ENCODE data around the gene TMEM82. TPM values are rescaled to one million over a fixed set of nuclear protein-coding genes. Genes with fewer than 3 reads are reported as not detected.
"Not testable (repeated sequence)": the region's sequence is repeated elsewhere in the genome, so short reads cannot be mapped to it uniquely, and the experiment has no call there.

The TMEM82 gene
- total RNA-seq: not detected
- long read RNA-seq: 0 reads

DNA sequence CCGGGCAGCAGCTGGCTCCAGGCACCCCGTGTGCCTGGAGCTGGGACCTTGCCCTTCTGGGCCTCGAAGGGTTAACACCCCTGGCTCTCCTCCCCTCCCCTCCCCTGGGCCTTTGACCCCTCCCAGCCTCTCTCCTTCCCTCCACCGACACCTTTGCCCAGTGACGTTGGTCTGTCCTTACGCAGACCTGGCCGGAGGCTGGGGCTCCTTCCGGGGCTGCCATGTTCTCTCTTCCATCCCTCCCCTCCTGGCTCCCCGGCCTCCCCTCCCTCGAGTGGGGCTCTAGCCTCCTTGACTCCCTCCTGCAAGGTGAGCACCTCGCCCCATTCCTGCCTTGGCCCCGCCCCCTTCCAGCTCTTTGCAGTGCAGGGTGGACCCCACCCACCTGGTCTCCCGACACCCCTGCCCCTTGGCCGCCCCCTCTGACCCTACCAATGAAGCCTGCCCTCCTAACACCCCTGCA is at the start of gene TMEM82:
Gene TMEM82, plus strand, starts transcription at position 161 of the 463 bp plus-strand sequence. Its CDS starts 61 bp downstream, at position 222.
- H3K27ac ChIP-seq: no peak within 1 kb of the TSS
- no peak within 1 kb of the TSS for H3K4me3 ChIP-seq
- ATAC-seq (no peak), DNase-seq (peak; percentile 47)
- intact Hi-C loops (cut with DNase I): no loop called here
- H3K36me3 ChIP-seq: no peaks in the 10 kb centered on the region
- no peaks in the 10 kb centered on the region for H3K9me3 ChIP-seq
- no peaks in the 10 kb centered on the region for H3K4me1 ChIP-seq
- TF ChIP-seq, protein P1, sequence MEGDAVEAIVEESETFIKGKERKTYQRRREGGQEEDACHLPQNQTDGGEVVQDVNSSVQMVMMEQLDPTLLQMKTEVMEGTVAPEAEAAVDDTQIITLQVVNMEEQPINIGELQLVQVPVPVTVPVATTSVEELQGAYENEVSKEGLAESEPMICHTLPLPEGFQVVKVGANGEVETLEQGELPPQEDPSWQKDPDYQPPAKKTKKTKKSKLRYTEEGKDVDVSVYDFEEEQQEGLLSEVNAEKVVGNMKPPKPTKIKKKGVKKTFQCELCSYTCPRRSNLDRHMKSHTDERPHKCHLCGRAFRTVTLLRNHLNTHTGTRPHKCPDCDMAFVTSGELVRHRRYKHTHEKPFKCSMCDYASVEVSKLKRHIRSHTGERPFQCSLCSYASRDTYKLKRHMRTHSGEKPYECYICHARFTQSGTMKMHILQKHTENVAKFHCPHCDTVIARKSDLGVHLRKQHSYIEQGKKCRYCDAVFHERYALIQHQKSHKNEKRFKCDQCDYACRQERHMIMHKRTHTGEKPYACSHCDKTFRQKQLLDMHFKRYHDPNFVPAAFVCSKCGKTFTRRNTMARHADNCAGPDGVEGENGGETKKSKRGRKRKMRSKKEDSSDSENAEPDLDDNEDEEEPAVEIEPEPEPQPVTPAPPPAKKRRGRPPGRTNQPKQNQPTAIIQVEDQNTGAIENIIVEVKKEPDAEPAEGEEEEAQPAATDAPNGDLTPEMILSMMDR (IDR thresholded peaks at IDR 0.05): no peak
- H3K27me3 ChIP-seq (ENCODE audit: low read depth): no peaks in the 10 kb centered on the region

DNA sequence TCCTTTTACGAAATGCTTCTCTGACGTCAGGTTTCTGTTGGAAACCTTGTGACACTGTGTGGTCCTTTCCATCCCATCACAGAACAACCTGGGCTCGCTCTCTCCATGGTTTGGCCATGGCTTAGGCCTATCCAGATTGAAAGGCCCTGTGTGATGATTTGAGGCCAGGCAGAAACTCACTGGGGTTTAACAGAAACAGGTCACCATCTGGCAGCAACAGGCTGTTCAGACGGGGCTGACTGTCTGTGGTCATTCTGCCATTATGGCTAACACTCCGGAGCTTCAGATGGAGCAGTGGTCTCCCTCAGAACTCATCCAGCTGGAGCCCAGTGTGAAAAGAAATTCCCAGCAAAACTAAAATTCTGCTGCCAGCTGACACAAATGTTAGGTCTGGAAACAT is 48.9 kb upstream of the TMEM82 start:
- H3K27ac ChIP-seq: peak overlapping the region; percentile 32
- peaks cover 64% of the 10 kb centered on the region for H3K4me1 ChIP-seq
- H3K36me3 ChIP-seq: no peaks in the 10 kb centered on the region
- intact Hi-C loops (cut with DNase I): no loop called here
- DNase-seq (no peak), ATAC-seq (no peak)
- no peaks in the 10 kb centered on the region for H3K27me3 ChIP-seq (ENCODE audit: low read depth)
- no peak overlapping the region for H3K4me3 ChIP-seq
- TF ChIP-seq, protein P1 (IDR thresholded peaks at IDR 0.05): no peak
- no peaks in the 10 kb centered on the region for H3K9me3 ChIP-seq

GRCh38 chr1:15696956-15697521 is 45.3 kb upstream of the TMEM82 start:
- intact Hi-C loops (cut with DNase I): no loop called here
- ATAC-seq: peak; percentile 55 to 75
- peaks cover 67% of the 10 kb centered on the region for H3K4me1 ChIP-seq
- no peaks in the 10 kb centered on the region for H3K9me3 ChIP-seq
- H3K27ac ChIP-seq: peak overlapping the region; percentile 55
- TF ChIP-seq, protein P1 (IDR thresholded peaks at IDR 0.05): no peak
- H3K27me3 ChIP-seq (ENCODE audit: low read depth): no peaks in the 10 kb centered on the region
- H3K36me3 ChIP-seq: no peaks in the 10 kb centered on the region
- H3K4me3 ChIP-seq: peak overlapping the region; percentile 19
- peak; percentile 56 for DNase-seq

DNA sequence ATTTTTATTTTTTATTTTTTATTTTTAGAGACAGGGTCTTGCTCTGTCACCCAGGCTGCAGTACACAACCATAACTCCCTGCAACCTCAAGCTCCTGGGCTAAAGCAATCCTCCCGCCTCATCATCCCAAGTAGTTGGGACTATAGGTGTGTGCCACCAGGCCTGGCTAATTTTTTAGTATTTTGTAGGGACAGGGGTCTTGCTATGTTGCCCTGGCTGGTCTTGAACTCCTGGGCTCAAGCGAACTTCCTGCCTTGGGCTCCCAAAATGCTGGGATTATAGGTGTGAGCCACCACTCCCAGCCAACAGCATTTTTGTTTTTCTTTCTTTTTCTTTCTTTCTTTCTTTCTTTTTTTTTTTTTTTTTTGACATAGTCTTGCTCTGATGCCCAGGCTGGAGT is 44.1 kb upstream of the TMEM82 start:
- Histone ChIP-seq H3K27ac (peak overlapping the region; percentile 55), H3K27me3 (ENCODE audit: low read depth) (no peaks in the 10 kb centered on the region), H3K9me3 (no peaks in the 10 kb centered on the region), H3K4me1 (peaks cover 66% of the 10 kb centered on the region), H3K36me3 (no peaks in the 10 kb centered on the region), H3K4me3 (no peak overlapping the region)
- intact Hi-C loops (cut with DNase I): no loop called here
- ATAC-seq (no peak), DNase-seq (no peak)
- TF ChIP-seq, protein P1 (IDR thresholded peaks at IDR 0.05): no peak

GRCh38 chr1:15699321-15699720 is 43.0 kb upstream of the TMEM82 start:
- H3K36me3 ChIP-seq; H3K9me3 ChIP-seq; H3K27me3 ChIP-seq (ENCODE audit: low read depth); DNase-seq; intact Hi-C loops (cut with DNase I); ATAC-seq; H3K27ac ChIP-seq; H3K4me3 ChIP-seq: not testable (repeated sequence)
- H3K4me1 ChIP-seq: peaks cover 70% of the 10 kb centered on the region

- Histone ChIP-seq H3K27ac (peak overlapping the region; percentile 44), H3K9me3 (no peaks in the 10 kb centered on the region), H3K4me3 (no peak overlapping the region), H3K36me3 (peaks cover 2% of the 10 kb centered on the region), H3K27me3 (ENCODE audit: low read depth) (no peaks in the 10 kb centered on the region), H3K4me1 (peaks cover 78% of the 10 kb centered on the region)
- DNase-seq (no peak), ATAC-seq (peak; percentile 70 to 74)
- TF ChIP-seq, protein P1 (IDR thresholded peaks at IDR 0.05): no peak
- intact Hi-C loops (cut with DNase I): no loop called here
These were observed 41.8 kb upstream of the TMEM82 start for GRCh38 chr1:15700508-15700907.

Measured in lower lobe of right lung (tissue), 2 donors.